MV-4-11 (cell line): ENCODE results near the gene ARMC9.
"Not testable (repeated sequence)": the region's sequence is repeated elsewhere in the genome, so short reads cannot be mapped to it uniquely, and the experiment has no call there.

Experiments
- DNase-seq: peaks from one replicate; lab custom pipeline; 2025; lab: John Stamatoyannopoulos, UW

The ARMC9 gene

GRCh38 chr2:231244382-231245248 is 46.2 kb downstream of the ARMC9 start:
- no peak for DNase-seq

DNA sequence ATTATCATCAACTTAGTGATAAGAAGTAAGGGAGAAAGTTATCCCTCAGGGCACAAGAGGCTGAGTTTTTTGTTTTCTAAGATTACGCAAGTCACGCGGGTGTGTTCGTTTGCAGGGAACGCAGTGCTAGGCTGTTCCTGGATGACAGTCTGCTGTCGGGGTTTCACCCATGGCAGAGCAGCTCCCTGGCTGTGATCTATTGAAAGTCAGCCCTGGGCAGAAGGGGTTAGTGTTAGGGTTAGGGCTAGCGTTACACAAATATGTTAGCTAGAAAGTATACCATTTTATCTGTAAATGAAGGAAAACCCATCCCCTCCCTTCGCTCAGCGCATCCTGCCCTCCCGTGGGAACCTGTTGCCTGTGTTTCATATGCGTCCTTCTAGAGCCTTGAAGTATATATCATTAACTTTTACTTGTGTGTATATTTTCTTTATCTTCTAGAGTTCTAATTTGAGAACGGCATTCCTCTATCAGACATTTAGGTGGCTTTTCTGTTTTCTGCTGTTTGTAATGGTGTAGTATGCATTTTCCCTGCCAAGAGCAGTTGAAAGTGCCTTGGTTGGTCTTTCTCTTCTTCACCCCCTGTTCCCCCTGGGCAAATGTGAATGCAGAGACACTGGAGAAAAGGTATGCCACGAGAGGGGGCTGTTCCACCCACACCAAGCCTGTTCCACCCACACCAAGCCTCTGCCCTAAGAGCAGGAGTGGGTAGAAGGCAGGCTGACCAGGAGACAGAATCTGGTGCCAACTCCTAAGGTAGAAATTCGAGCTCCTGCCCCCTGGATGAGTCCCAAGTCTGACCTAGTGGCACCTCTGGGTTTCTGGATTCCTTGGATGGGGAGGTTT is 47.0 kb downstream of the ARMC9 start:
- peak; percentile 42 for DNase-seq

GRCh38 chr2:231246171-231246842 is 47.9 kb downstream of the ARMC9 start:
- DNase-seq = no peak

DNA sequence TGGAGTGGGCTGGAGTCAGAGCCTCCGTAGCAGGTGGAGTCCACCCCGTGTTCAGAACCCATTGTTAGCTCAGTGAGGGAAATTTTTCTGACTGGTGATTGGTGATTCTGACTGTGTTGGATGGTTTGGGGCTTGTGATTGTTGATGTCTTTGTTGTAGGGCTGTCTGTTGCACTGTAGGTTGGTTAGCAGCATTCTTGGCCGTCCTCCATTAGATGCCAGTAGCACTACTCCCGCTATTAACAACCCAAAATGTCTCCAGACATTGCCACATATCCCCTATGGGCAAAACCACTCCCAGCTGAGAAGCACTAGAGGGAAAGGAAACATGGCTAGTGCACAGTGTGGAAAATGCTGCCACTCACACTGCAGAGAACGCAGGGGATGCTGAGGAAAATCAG is 51.7 kb downstream of the ARMC9 start:
- DNase-seq = peak; percentile 42

GRCh38 chr2:231250698-231251097 is 52.3 kb downstream of the ARMC9 start:
- peak; percentile 49 for DNase-seq

GRCh38 chr2:231253292-231253691 is 54.9 kb downstream of the ARMC9 start:
- not testable (repeated sequence) for DNase-seq

DNA sequence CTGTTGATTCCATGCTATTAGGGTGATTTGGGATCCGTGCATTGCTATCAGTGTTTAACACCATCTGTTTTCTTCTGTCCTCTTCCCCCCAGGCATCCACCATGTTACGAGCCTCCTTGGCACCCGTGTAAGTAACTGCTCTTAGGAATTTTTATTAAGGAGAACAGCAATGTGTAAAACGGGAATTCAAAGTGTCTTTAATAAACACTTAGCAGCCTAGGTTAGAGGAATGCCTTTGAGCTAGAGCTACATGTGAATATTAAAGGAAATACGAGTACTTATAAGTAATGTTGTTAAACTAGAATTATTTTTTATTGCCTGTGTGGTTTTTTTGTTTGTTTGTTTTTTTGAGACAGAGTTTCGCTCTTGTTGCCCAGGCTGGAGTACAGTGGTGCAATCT is 58.1 kb downstream of the ARMC9 start:
- no peak for DNase-seq

DNA sequence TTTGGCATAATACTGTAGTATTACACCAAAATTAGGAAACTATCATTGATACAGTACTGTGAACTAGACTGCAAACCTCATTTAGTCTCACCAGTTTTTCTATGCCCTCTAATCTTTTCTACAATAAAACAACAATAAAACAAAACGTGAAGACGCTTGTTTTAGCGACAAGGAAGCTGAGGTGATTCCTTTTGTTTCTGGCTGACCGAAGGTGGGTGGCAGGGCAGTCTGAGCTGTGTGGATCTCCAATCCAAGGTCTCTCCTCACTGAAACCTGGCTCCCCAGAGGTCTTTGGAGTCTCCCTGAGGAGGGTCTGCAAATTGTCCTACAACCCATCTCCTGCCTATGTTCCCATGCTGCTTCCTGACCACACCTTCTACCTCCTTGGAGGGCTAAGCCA is 59.3 kb downstream of the ARMC9 start:
- DNase-seq = no peak

DNA sequence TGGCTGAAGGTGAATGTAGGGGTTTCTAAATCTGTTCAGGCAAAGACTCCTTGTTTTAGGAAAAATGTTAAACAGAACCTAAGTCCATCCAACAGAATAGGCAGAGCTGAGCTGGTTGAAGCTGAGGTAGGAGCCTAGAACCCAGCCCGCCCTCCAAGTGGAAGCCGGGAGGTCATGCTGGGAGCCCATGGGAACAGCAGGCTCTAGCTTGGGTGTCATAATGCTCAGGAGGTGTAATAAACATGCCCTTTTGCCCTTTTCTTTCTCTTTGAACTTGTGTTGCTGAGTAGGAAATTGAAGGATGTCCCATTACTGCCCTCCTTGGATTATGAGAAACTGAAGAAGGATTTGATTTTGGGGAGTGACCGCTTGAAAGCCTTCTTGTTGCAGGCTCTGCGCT is 60.3 kb downstream of the ARMC9 start:
- no peak for DNase-seq

DNA sequence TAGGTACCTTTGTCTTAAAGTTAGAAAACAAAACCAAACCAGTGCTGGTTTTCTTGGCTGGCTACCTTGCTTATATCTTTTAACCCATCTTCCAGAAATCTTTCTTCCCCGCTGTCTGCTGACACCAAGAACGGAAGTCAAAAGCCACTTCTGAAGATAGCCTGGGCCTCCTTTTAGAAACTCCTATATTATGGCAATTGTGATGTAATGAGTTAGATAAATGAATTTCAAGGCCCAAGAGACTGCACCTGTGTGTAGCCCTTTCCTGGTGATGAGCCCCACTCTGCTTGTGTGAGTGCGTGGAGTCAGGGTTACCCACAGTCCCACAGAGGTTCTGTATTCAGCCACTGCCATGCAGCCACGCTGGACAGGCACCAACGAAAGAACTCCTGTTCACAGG is 60.7 kb downstream of the ARMC9 start:
- no peak for DNase-seq

GRCh38 chr2:231260442-231261208 is 62.2 kb downstream of the ARMC9 start:
- peak; percentile 33 for DNase-seq

DNA sequence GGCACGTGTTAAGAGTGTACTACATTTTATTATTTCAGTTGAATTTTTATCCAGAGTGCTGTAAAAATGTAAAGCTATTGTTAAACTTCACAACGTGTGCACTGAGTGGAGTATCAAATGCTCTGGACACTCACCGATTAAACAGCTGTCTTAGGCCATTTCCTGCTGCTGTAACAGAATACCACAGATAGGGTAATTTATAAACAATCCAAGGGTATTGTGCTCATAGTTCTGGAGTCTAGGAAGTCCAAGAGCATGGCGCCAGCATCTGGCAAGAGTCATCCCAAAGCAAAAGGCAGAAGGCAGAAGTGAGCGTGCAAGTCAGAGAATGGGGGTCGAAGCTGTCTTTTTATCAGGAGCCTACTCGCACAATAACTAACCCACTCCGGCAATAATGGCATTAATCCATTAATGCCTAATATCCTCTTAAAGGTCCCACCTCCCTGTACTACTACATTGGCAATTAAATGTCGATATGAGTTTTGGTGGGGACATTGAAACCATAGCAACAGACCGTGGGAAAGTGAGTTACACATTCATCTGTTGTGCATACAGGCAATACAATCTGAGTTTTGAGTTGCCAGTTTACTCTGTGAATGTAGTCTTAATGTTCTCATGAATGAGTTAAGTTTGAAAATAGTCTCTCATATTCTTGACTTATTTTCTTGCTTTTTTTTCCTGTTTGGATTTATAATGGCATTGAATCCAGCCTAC is 64.8 kb downstream of the ARMC9 start:
- DNase-seq = no peak

- DNase-seq = no peak
Observed at GRCh38 chr2:231270221-231271114, 72.0 kb downstream of the ARMC9 start.

DNA sequence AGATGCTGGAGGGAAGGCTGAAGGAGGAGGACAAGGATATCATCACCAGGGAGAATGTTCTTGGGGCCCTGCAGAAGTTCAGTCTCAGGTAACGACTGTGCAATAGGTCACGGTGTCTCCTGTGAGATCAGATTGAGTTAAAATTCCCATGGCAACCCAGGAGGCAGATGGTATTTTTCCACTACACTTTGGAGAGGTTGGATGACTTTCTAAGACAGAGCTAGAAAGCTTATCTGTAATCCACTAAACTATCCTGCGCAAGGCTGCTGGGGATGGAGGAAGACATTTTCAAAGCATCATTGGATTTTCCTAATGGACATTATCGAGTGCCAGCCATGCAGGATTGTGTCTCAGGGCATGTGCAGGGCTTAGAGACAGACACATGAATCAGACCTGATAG is 74.6 kb downstream of the ARMC9 start:
- DNase-seq = no peak

DNA sequence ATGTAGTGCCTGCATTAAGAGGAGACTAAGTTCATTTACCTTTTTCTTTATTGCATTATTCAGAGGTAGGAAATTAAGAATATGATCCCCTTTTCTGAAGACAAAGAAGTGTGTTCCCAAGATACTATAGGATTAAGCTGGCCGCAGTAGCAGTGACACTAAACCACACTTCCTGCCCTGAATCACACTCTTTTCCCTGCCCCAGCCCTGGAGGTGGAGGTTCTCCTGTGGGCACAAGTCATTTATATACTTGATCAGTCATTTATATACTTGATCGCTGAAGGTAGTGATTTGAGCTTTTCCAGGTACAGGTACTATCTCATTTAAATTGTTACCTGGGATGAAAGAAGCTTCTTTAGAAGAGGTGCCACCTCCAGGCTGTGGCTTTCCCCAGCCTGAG is 78.6 kb downstream of the ARMC9 start:
- DNase-seq = no peak

- DNase-seq = no peak
Observed at GRCh38 chr2:231277962-231278361, 79.5 kb downstream of the ARMC9 start.

GRCh38 chr2:231278868-231279267 is 80.4 kb downstream of the ARMC9 start:
- no peak for DNase-seq

GRCh38 chr2:231280846-231281245 is 82.4 kb downstream of the ARMC9 start:
- peak; percentile 30 for DNase-seq

GRCh38 chr2:231284296-231284695 is 85.9 kb downstream of the ARMC9 start:
- no peak for DNase-seq

- DNase-seq = no peak
Observed at GRCh38 chr2:231286964-231287363, 88.5 kb downstream of the ARMC9 start.
